Neural progenitor cell (in vitro differentiated cells): Measurements from ENCODE around the gene CABLES1.

Experiments
- EZH2 ChIP-seq: fragments of 200-600 bp; sonication (generic); IDR thresholded peaks from 2 replicates; pipeline ENCODE4 v1.6.1; 2017; ENCODE audit warnings: antibody characterized with exemption, mild to moderate bottlenecking, moderate library complexity
- TF ChIP-seq, protein P1 (sequence below): fragments of 200-600 bp; sonication (generic); IDR thresholded peaks from 2 replicates; pipeline ENCODE4 v1.5.1; 2017; ENCODE audit warnings: antibody characterized with exemption, mild to moderate bottlenecking

- TF ChIP-seq, protein P1, sequence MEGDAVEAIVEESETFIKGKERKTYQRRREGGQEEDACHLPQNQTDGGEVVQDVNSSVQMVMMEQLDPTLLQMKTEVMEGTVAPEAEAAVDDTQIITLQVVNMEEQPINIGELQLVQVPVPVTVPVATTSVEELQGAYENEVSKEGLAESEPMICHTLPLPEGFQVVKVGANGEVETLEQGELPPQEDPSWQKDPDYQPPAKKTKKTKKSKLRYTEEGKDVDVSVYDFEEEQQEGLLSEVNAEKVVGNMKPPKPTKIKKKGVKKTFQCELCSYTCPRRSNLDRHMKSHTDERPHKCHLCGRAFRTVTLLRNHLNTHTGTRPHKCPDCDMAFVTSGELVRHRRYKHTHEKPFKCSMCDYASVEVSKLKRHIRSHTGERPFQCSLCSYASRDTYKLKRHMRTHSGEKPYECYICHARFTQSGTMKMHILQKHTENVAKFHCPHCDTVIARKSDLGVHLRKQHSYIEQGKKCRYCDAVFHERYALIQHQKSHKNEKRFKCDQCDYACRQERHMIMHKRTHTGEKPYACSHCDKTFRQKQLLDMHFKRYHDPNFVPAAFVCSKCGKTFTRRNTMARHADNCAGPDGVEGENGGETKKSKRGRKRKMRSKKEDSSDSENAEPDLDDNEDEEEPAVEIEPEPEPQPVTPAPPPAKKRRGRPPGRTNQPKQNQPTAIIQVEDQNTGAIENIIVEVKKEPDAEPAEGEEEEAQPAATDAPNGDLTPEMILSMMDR, result no peak
- TF ChIP-seq EZH2, result no peak
Measured at GRCh38 chr18:23263551-23264235, 128.4 kb downstream of the CABLES1 start.
